ENCODE measurements around the gene PAX3. TPM values are rescaled to one million over a fixed set of nuclear protein-coding genes. Genes with fewer than 3 reads are reported as not detected.

PAX3 gene
- total RNA-seq, 4 donors from 2014 or later, result not detected

- intact Hi-C loops (cut with DNase I; ENCODE audit: low total_unique reads) (no loop called here), in situ Hi-C loops (cut with MboI; ENCODE audit: low pct_ligation_motif_present in 1 of 4, low pct_unique_long_range_greater_than_20kb in 1 of 4, low sequenced_read_pairs in 3 of 4) (no loop called here)
- DNase-seq, result no peak
- H3K36me3 ChIP-seq, result no peaks in the 10 kb centered on the region
- H3K9me3 ChIP-seq, result no peaks in the 10 kb centered on the region
- 9 to 10% methylated on average over 9 to 16 of the region's 16 CpGs for WGBS, 2 donors (ENCODE audit: low coverage in 1 of 2)
- H3K4me3 ChIP-seq, result peak overlapping the region in 1 of 4 donors; percentile 32
- H3K27me3 ChIP-seq, result peaks cover 100% of the 10 kb centered on the region
- TF ChIP-seq EP300 (IDR thresholded peaks at IDR 0.05; ENCODE audit: low read depth), result no peak
- H3K4me1 ChIP-seq, result peaks cover 0 to 39% (median 25%) of the 10 kb centered on the region in 4 donors
- H3K27ac ChIP-seq, result no peak overlapping the region
Observed at GRCh38 chr2:222298001-222298310, 842 bp downstream of the PAX3 start.

GRCh38 chr2:222297600-222297935, 1.2 kb downstream of the PAX3 start:
- in situ Hi-C loops (cut with MboI; ENCODE audit: low pct_ligation_motif_present in 1 of 4, low pct_unique_long_range_greater_than_20kb in 1 of 4, low sequenced_read_pairs in 3 of 4), result no loop called here
- no peak for TF ChIP-seq EP300 (IDR thresholded peaks at IDR 0.05; ENCODE audit: low read depth)
- no peak for TF ChIP-seq POLR2A (IDR thresholded peaks at IDR 0.05)
- TF ChIP-seq CTCF (IDR thresholded peaks at IDR 0.05), result no peak
- TF ChIP-seq POLR2AphosphoS5 (IDR thresholded peaks at IDR 0.05), result no peak
- Histone ChIP-seq H3K27ac (no peak overlapping the region), H3K9me3 (no peaks in the 10 kb centered on the region), H3K36me3 (no peaks in the 10 kb centered on the region), H3K27me3 (peaks cover 100% of the 10 kb centered on the region), H3K4me1 (peaks cover 0 to 39% (median 25%) of the 10 kb centered on the region in 4 donors), H3K4me3 (no peak overlapping the region)
- WGBS, 2 donors (ENCODE audit: low coverage in 1 of 2), result 0 to 33% methylated on average over 1 to 6 of the region's 6 CpGs
- DNase-seq, result no peak
- intact Hi-C loops (cut with DNase I; ENCODE audit: low total_unique reads), result no loop called here

- intact Hi-C loops (cut with DNase I; ENCODE audit: low total_unique reads) (no loop called here), in situ Hi-C loops (cut with MboI; ENCODE audit: low pct_ligation_motif_present in 1 of 4, low pct_unique_long_range_greater_than_20kb in 1 of 4, low sequenced_read_pairs in 3 of 4) (no loop called here)
- Histone ChIP-seq H3K27me3 (peaks cover 100% of the 10 kb centered on the region), H3K27ac (no peak overlapping the region), H3K9me3 (no peaks in the 10 kb centered on the region), H3K4me1 (peaks cover 0 to 39% (median 25%) of the 10 kb centered on the region in 4 donors), H3K36me3 (no peaks in the 10 kb centered on the region), H3K4me3 (no peak overlapping the region)
- no peak for TF ChIP-seq CTCF (IDR thresholded peaks at IDR 0.05)
- TF ChIP-seq POLR2AphosphoS5 (IDR thresholded peaks at IDR 0.05), result no peak
- TF ChIP-seq POLR2A (IDR thresholded peaks at IDR 0.05), result no peak
- no peak for TF ChIP-seq EP300 (IDR thresholded peaks at IDR 0.05; ENCODE audit: low read depth)
- 12 to 26% methylated on average over 9 to 36 of the region's 36 CpGs for WGBS, 2 donors (ENCODE audit: low coverage in 1 of 2)
- no peak for DNase-seq
Observed at GRCh38 chr2:222296911-222297599, 1.7 kb downstream of the PAX3 start.

- Histone ChIP-seq H3K27me3 (peaks cover 100% of the 10 kb centered on the region), H3K4me1 (peaks cover 0 to 36% (median 25%) of the 10 kb centered on the region in 4 donors), H3K27ac (no peak overlapping the region), H3K9me3 (no peaks in the 10 kb centered on the region), H3K36me3 (no peaks in the 10 kb centered on the region), H3K4me3 (peak overlapping the region in 1 of 4 donors; percentile 0)
- intact Hi-C loops (cut with DNase I; ENCODE audit: low total_unique reads) (no loop called here), in situ Hi-C loops (cut with MboI; ENCODE audit: low pct_ligation_motif_present in 1 of 4, low pct_unique_long_range_greater_than_20kb in 1 of 4, low sequenced_read_pairs in 3 of 4) (no loop called here)
- TF ChIP-seq POLR2AphosphoS5 (IDR thresholded peaks at IDR 0.05) (no peak), POLR2A (IDR thresholded peaks at IDR 0.05) (no peak), CTCF (IDR thresholded peaks at IDR 0.05) (no peak), EP300 (IDR thresholded peaks at IDR 0.05; ENCODE audit: low read depth) (no peak)
- 17 to 21% methylated on average over 3 to 6 of the region's 6 CpGs for WGBS, 2 donors (ENCODE audit: low coverage in 1 of 2)
- no peak for DNase-seq
Observed at GRCh38 chr2:222296311-222296741, 2.5 kb downstream of the PAX3 start.
